K562 treated with DMSO at 1 percent for 24 hours (cell line): ENCODE results near the gene PTPRJ. TPM values are rescaled to one million over a fixed set of nuclear protein-coding genes. Genes with fewer than 3 reads are reported as not detected.

Experiments
- total RNA-seq: library from RNA; unstranded; fragments of 300-600 nt; gene quantifications from 2 replicates; pipeline ENCODE4 v1.2.3, GENCODE V29; 2022; ENCODE audit warnings: low read depth; ENCODE audit not compliant: insufficient read depth

Gene PTPRJ
- 7.4 and 8.0 TPM in 2 replicates for total RNA-seq

GRCh38 chr11:47980088-47980906 is at the start of gene PTPRJ:
Gene PTPRJ, plus strand, starts transcription at chr11:47980559. Its CDS starts 354 bp downstream, at chr11:47980913.

GRCh38 chr11:48216510-48216909 is 236.2 kb downstream of the PTPRJ start, which contains the start of gene OR4B1:
Gene OR4B1, plus strand, starts transcription at chr11:48216810. Its CDS starts 0 bp downstream, at chr11:48216810.

Other genes starting within 250 kb of the PTPRJ start
- 34.5 and 36.9 TPM in 2 replicates for gene FNBP4, start 213.2 kb upstream of the PTPRJ start, total RNA-seq
- 26.2 and 31.8 TPM in 2 replicates for gene NUP160, start 132.2 kb upstream of the PTPRJ start, total RNA-seq
- not detected in 2 replicates for gene OR4B1, start 236.3 kb downstream of the PTPRJ start, total RNA-seq